Coronary artery (tissue), 2 donors: ENCODE measurements around the gene MON2.

Experiments
- DNase-seq: peaks from one replicate; pipeline ENCODE4 v3.0.0-alpha.2; 2017; ENCODE audit warnings: low spot score
- H3K27ac ChIP-seq, 2 donors: fragments of 200-600 bp; sonication (generic); one replicate each; pipeline ENCODE4 v1.5.1; 2016 to 2019
- H3K4me3 ChIP-seq: fragments of 200-600 bp; sonication (generic); 2 replicates; pipeline ENCODE4 v1.5.1; 2016; ENCODE audit warnings: mild to moderate bottlenecking, moderate library complexity
- CTCF ChIP-seq: fragments of 200-600 bp; sonication (generic); IDR thresholded peaks from one replicate; pipeline ENCODE4 v1.5.1; 2019; ENCODE audit warnings: antibody characterized with exemption

Gene MON2

GRCh38 chr12:62582065-62582366, 115.4 kb downstream of the MON2 start:
- Histone ChIP-seq H3K27ac (no peak overlapping the region), H3K4me3 (no peak overlapping the region)
- TF ChIP-seq CTCF, result no peak
- no peak for DNase-seq

GRCh38 chr12:62584619-62585018, 118.0 kb downstream of the MON2 start:
- no peak for DNase-seq
- Histone ChIP-seq H3K27ac (no peak overlapping the region), H3K4me3 (no peak overlapping the region)
- no peak for TF ChIP-seq CTCF

GRCh38 chr12:62586850-62587249, 120.2 kb downstream of the MON2 start:
- DNase-seq, result no peak
- no peak for TF ChIP-seq CTCF
- H3K4me3 ChIP-seq, result no peak overlapping the region
- H3K27ac ChIP-seq, result no peak overlapping the region

- no peak overlapping the region for H3K27ac ChIP-seq
- H3K4me3 ChIP-seq, result no peak overlapping the region
- TF ChIP-seq CTCF, result no peak
- DNase-seq, result no peak
Measured at GRCh38 chr12:62588916-62589315, 122.3 kb downstream of the MON2 start.

- TF ChIP-seq CTCF, result no peak
- Histone ChIP-seq H3K4me3 (no peak overlapping the region), H3K27ac (no peak overlapping the region)
- no peak for DNase-seq
Measured at GRCh38 chr12:62597253-62597652, 130.6 kb downstream of the MON2 start.

GRCh38 chr12:62598846-62599245, 132.2 kb downstream of the MON2 start:
- Histone ChIP-seq H3K27ac (no peak overlapping the region), H3K4me3 (no peak overlapping the region)
- no peak for TF ChIP-seq CTCF
- no peak for DNase-seq

- H3K4me3 ChIP-seq, result no peak overlapping the region
Measured at GRCh38 chr12:62599854-62600437, 133.3 kb downstream of the MON2 start.

More at GRCh38 chr12:62599854-62600437, 133.3 kb downstream of the MON2 start:
- no peak for TF ChIP-seq CTCF
- no peak overlapping the region for H3K27ac ChIP-seq
- no peak for DNase-seq
